GM23338 (cell line): ENCODE measurements around the gene ELAVL2. TPM values are rescaled to one million over a fixed set of nuclear protein-coding genes. Genes with fewer than 3 reads are reported as not detected.
A peak's percentile ranks its signal among the peaks of the same experiment; 100 is the strongest.

Experiments
- ATAC-seq: fragments of 200-7000 bp; cut with Tn5 transposase; 3 replicates; pipeline ENCODE4 v1.9.1; 2020
- DNase-seq: peaks from one replicate; pipeline ENCODE4 v3.0.0-alpha.2; 2015; ENCODE audit warnings: low spot score
- H2AFZ ChIP-seq: fragments of 200-600 bp; sonication (generic); 2 replicates; pipeline ENCODE4 v1.8.0; 2016; ENCODE audit warnings: antibody characterized with exemption, mild to moderate bottlenecking, moderate library complexity
- H3F3A ChIP-seq: fragments of 200-600 bp; sonication (generic); replicated peaks from 2 replicates; pipeline ENCODE4 v1.8.0; 2017; ENCODE audit warnings: antibody characterized with exemption, mixed run types, low read depth
- H3K27ac ChIP-seq: fragments of 200-600 bp; sonication (generic); 2 replicates; pipeline ENCODE4 v1.6.1; 2016; ENCODE audit warnings: low read depth
- H3K27me3 ChIP-seq: fragments of 200-600 bp; sonication (generic); 2 replicates; pipeline ENCODE4 v1.8.0; 2016; ENCODE audit warnings: mild to moderate bottlenecking, mixed run types, moderate library complexity; ENCODE audit not compliant: insufficient read depth
- H3K36me3 ChIP-seq: fragments of 200-600 bp; sonication (generic); 2 replicates; pipeline ENCODE4 v1.8.0; 2016; ENCODE audit warnings: mild to moderate bottlenecking; ENCODE audit not compliant: insufficient read depth
- H3K4me1 ChIP-seq: fragments of 200-600 bp; sonication (generic); 2 replicates; pipeline ENCODE4 v1.8.0; 2016; ENCODE audit warnings: mild to moderate bottlenecking, moderate library complexity; ENCODE audit not compliant: insufficient read depth
- H3K4me2 ChIP-seq: fragments of 200-600 bp; sonication (generic); 2 replicates; pipeline ENCODE4 v1.7.1; 2017; ENCODE audit warnings: mixed run types
- H3K4me3 ChIP-seq: fragments of 200-600 bp; sonication (generic); 2 replicates; pipeline ENCODE4 v1.6.1; 2016; ENCODE audit warnings: mixed run types
- H3K79me2 ChIP-seq: fragments of 200-600 bp; sonication (generic); replicated peaks from 2 replicates; pipeline ENCODE4 v1.8.0; 2017; ENCODE audit warnings: mild to moderate bottlenecking; ENCODE audit not compliant: insufficient read depth
- H3K9me2 ChIP-seq: fragments of 200-600 bp; sonication (generic); 2 replicates; pipeline ENCODE4 v1.8.0; 2017; ENCODE audit not compliant: insufficient read depth
- H4K20me1 ChIP-seq: fragments of 200-600 bp; sonication (generic); replicated peaks from 2 replicates; pipeline ENCODE4 v1.8.0; 2017; ENCODE audit warnings: mild to moderate bottlenecking; ENCODE audit not compliant: insufficient read depth
- H3K27ac Mint-ChIP-seq: 2 replicates; pipeline ENCODE4 v1.8.0; 2020; ENCODE audit warnings: inconsistent platforms, mild to moderate bottlenecking, moderate library complexity, mixed read lengths
- H3K27me3 Mint-ChIP-seq: 3 replicates; pipeline ENCODE4 v1.8.0; 2022; ENCODE audit warnings: low read depth, mild to moderate bottlenecking, moderate library complexity, mixed read lengths, inconsistent platforms; ENCODE audit not compliant: insufficient read depth, poor library complexity
- H3K36me3 Mint-ChIP-seq: 3 replicates; pipeline ENCODE4 v1.8.0; 2021; ENCODE audit warnings: low read depth, mild to moderate bottlenecking, inconsistent platforms, moderate library complexity, mixed read lengths
- H3K4me1 Mint-ChIP-seq: 3 replicates; pipeline ENCODE4 v1.8.0; 2020; ENCODE audit warnings: mild to moderate bottlenecking, inconsistent platforms, mixed read lengths
- H3K4me3 Mint-ChIP-seq: 3 replicates; pipeline ENCODE4 v1.8.0; 2021; ENCODE audit warnings: moderate library complexity, mild to moderate bottlenecking, inconsistent platforms, mixed read lengths
- H3K9me3 Mint-ChIP-seq: 3 replicates; pipeline ENCODE4 v1.8.0; 2020; ENCODE audit warnings: moderate library complexity, mild to moderate bottlenecking, inconsistent platforms, mixed read lengths
- CREB1 ChIP-seq: fragments of 250-450 bp; sonication (Bioruptor Pico); IDR thresholded peaks from 2 replicates; pipeline ENCODE4 v1.5.0; 2020; ENCODE audit warnings: low read depth, mild to moderate bottlenecking, moderate library complexity
- CTCF ChIP-seq, 2 experiments: fragments of 200-600 bp in 1 of 2; sonication (generic) in 1 of 2; conservative IDR thresholded peaks; 2 replicates each; pipeline versions ENCODE4 v1.5.1 to v1.6.1; 2016 to 2017; ENCODE audit warnings: antibody characterized with exemption in 2 of 2, low read depth in 2 of 2, mild to moderate bottlenecking in 2 of 2, moderate library complexity in 1 of 2
- ETS1 ChIP-seq: IDR thresholded peaks from 2 replicates; pipeline ENCODE4 v1.6.1; 2016; ENCODE audit warnings: antibody characterized with exemption
- EZH2 ChIP-seq: fragments of 200-600 bp; sonication (generic); IDR thresholded peaks from one replicate; pipeline ENCODE4 v1.8.0; 2017; ENCODE audit warnings: antibody characterized with exemption, mild to moderate bottlenecking, low read depth; ENCODE audit not compliant: unreplicated experiment
- EZH2phosphoT487 ChIP-seq: fragments of 200-600 bp; sonication (generic); IDR thresholded peaks from one replicate; pipeline ENCODE4 v1.8.1; 2018; ENCODE audit warnings: antibody characterized with exemption; ENCODE audit not compliant: unreplicated experiment
- REST ChIP-seq: IDR thresholded peaks from one replicate; pipeline ENCODE4 v1.6.1; 2018; ENCODE audit warnings: antibody characterized with exemption; ENCODE audit not compliant: unreplicated experiment
- ZNF114 ChIP-seq: fragments of 250-450 bp; sonication (Bioruptor Pico); IDR thresholded peaks from 2 replicates; pipeline ENCODE4 v1.5.0; 2020; ENCODE audit warnings: mild to moderate bottlenecking, moderate library complexity
- polyA plus RNA-seq: library from polyadenylated mRNA; unstranded; fragments of >200 nt; fragmentation: Nextera tagmentation; extraction: Ambion mirVana; gene quantifications from 2 replicates; pipeline ENCODE4 v1.2.1, GENCODE V29; 2016
- total RNA-seq: library from RNA; depleted of rRNA; stranded (reverse); fragments of >200 nt; shearing (Covaris generic); gene quantifications from 2 replicates; pipeline ENCODE4 v1.2.3, GENCODE V29; 2014

The ELAVL2 gene
- total and polyA plus RNA-seq, 2 experiments from 2014 or later: 18.6 to 42.4 TPM

GRCh38 chr9:23683611-23684061, 142.4 kb downstream of the ELAVL2 start:
- H4K20me1 ChIP-seq: no peaks in the 10 kb centered on the region
- peak overlapping the region; percentile 90 for H3K27ac Mint-ChIP-seq
- H3K36me3 Mint-ChIP-seq: peaks cover 26% of the 10 kb centered on the region; the same call in 2 of the 3 replicates
- peaks cover 74% of the 10 kb centered on the region for H3K4me1 Mint-ChIP-seq
- peaks cover 26% of the 10 kb centered on the region for H3K79me2 ChIP-seq
- ATAC-seq (peak; percentile 27), DNase-seq (peak; percentile 68)
- H3K9me2 ChIP-seq: no peaks in the 10 kb centered on the region
- no peak overlapping the region for H3K4me3 Mint-ChIP-seq
- TF ChIP-seq CREB1 (CRISPR knock-in tag) (0 out of 2 replicates have a peak, but pooled peaks have one; percentile 36), EZH2 (no peak)
- peak overlapping the region; percentile 37 for H3K4me2 ChIP-seq
- H3K4me1 ChIP-seq: peaks cover 56% of the 10 kb centered on the region
- no peaks in the 10 kb centered on the region for H3K9me3 Mint-ChIP-seq
- peak overlapping the region; percentile 14; the same call in 1 of the 2 replicates for H3K4me3 ChIP-seq
- peaks cover 2% of the 10 kb centered on the region; the same call in 1 of the 2 replicates for H3K36me3 ChIP-seq
- no peaks in the 10 kb centered on the region for H3K27me3 ChIP-seq
- peak overlapping the region; percentile 94 for H3K27ac ChIP-seq
- peaks cover 16% of the 10 kb centered on the region for H3K27me3 Mint-ChIP-seq
- 0 out of 2 replicates have a peak, but pooled peaks cover 4% of the 10 kb centered on the region for H3F3A ChIP-seq
- no peak overlapping the region for H2AFZ ChIP-seq

- peaks cover 16% of the 10 kb centered on the region for H3K27me3 Mint-ChIP-seq
- Histone ChIP-seq H3K9me2 (no peaks in the 10 kb centered on the region), H3K27me3 (no peaks in the 10 kb centered on the region), H3K4me3 (no peak overlapping the region), H3K4me2 (peak overlapping the region; percentile 17), H2AFZ (no peak overlapping the region), H3K36me3 (peaks cover 4% of the 10 kb centered on the region; the same call in 1 of the 2 replicates), H4K20me1 (no peaks in the 10 kb centered on the region), H3F3A (0 out of 2 replicates have a peak, but pooled peaks cover 4% of the 10 kb centered on the region), H3K27ac (peak overlapping the region; percentile 73), H3K4me1 (peaks cover 62% of the 10 kb centered on the region), H3K79me2 (peaks cover 31% of the 10 kb centered on the region)
- H3K9me3 Mint-ChIP-seq: no peaks in the 10 kb centered on the region
- peaks cover 29% of the 10 kb centered on the region; the same call in 2 of the 3 replicates for H3K36me3 Mint-ChIP-seq
- peaks cover 74% of the 10 kb centered on the region for H3K4me1 Mint-ChIP-seq
- peak overlapping the region; percentile 87 for H3K27ac Mint-ChIP-seq
- peak; percentile 15 for DNase-seq
- no peak for ATAC-seq
- H3K4me3 Mint-ChIP-seq: no peak overlapping the region
- no peak for TF ChIP-seq CTCF (conservative IDR thresholded peaks at IDR 0.05; ENCODE audit: low read depth in 2 of 2)
- no peak for TF ChIP-seq ZNF114 (CRISPR knock-in tag)
- no peak for TF ChIP-seq ETS1
- TF ChIP-seq REST: no peak
- no peak for TF ChIP-seq CREB1 (CRISPR knock-in tag)
- no peak for TF ChIP-seq EZH2phosphoT487
Observed at GRCh38 chr9:23682891-23683431, 143.1 kb downstream of the ELAVL2 start.
